Panc1 (cell line): Measurements from ENCODE around the gene MRFAP1L1. TPM values are rescaled to one million over a fixed set of nuclear protein-coding genes. Genes with fewer than 3 reads are reported as not detected.

Experiments
- ATAC-seq: fragments of 200-7000 bp; cut with Tn5 transposase; 2 replicates; pipeline ENCODE4 v1.9.1; 2020; ENCODE audit warnings: mild to moderate bottlenecking, moderate library complexity
- BruUV-seq: library from RNA; stranded (reverse); fragments of 400-500 nt; replicated peaks from 2 replicates; lab custom pipeline; 2021; lab: Mats Ljungman, UMichigan
- CTCF ChIA-PET: fragments of 300-600 bp; sonication (Branson Sonifier 250); formaldehyde crosslinking; loops from one replicate; lab custom pipeline; 2022; ENCODE audit warnings: antibody characterized with exemption; lab: Charles Lee
- POLR2A ChIA-PET: fragments of 300-600 bp; sonication (Branson Sonifier 250); formaldehyde crosslinking; loops from one replicate; lab custom pipeline; 2022; ENCODE audit warnings: antibody characterized with exemption; lab: Charles Lee
- DNase-seq: peaks from one replicate; pipeline ENCODE4 v3.0.0-alpha.2; 2010; ENCODE audit warnings: low read depth, low spot score
- H3K27ac ChIP-seq: 2 replicates; pipeline ENCODE4 v1.5.1; 2011; ENCODE audit warnings: mild to moderate bottlenecking, low read length, inconsistent platforms
- H3K27me3 ChIP-seq: fragments of 200-500 bp; sonication (Bioruptor generic); 2 replicates; pipeline ENCODE4 v1.6.0; 2014; ENCODE audit warnings: low read length, inconsistent platforms; ENCODE audit not compliant: control insufficient read depth, insufficient read depth
- H3K36me3 ChIP-seq: fragments of 200-500 bp; sonication (Bioruptor generic); 2 replicates; pipeline ENCODE4 v1.5.1; 2014; ENCODE audit warnings: inconsistent platforms, mild to moderate bottlenecking, low read length, moderate library complexity; ENCODE audit not compliant: control insufficient read depth, insufficient read depth
- H3K4me1 ChIP-seq: 2 replicates; pipeline ENCODE4 v1.5.1; 2011; ENCODE audit warnings: inconsistent platforms, mild to moderate bottlenecking, low read length, moderate library complexity; ENCODE audit not compliant: control insufficient read depth, insufficient read depth
- H3K4me3 ChIP-seq, 2 experiments: 2 replicates each; pipeline ENCODE4 v1.5.1; 2011 to 2012; ENCODE audit warnings: low read depth in 2 of 2, low read length in 2 of 2, mild to moderate bottlenecking in 2 of 2, inconsistent platforms in 1 of 2, moderate library complexity in 1 of 2
- H3K9me3 ChIP-seq: fragments of 200-500 bp; sonication (Bioruptor generic); 2 replicates; pipeline ENCODE4 v1.5.1; 2014; ENCODE audit warnings: low read depth, mild to moderate bottlenecking, inconsistent platforms, low read length, moderate library complexity; ENCODE audit not compliant: control insufficient read depth, insufficient read depth
- POLR2AphosphoS5 ChIP-seq: IDR thresholded peaks from 2 replicates; pipeline ENCODE4 v1.6.1; 2012; ENCODE audit warnings: mild to moderate bottlenecking, low read depth, low read length, moderate library complexity
- REST ChIP-seq, 2 experiments: IDR thresholded peaks; 2 replicates each; pipeline ENCODE4 v1.6.1; 2011 to 2012; ENCODE audit warnings: low read depth in 2 of 2, control low read depth in 1 of 2, low read length in 1 of 2, mild to moderate bottlenecking in 1 of 2, moderate library complexity in 1 of 2; ENCODE audit not compliant: insufficient read depth in 1 of 2
- SIN3A ChIP-seq: IDR thresholded peaks from 2 replicates; pipeline ENCODE4 v1.6.1; 2012; ENCODE audit warnings: low read depth, mild to moderate bottlenecking, low read length, moderate library complexity, borderline replicate concordance; ENCODE audit not compliant: insufficient read depth
- TCF7L2 ChIP-seq: IDR thresholded peaks from 2 replicates; pipeline ENCODE4 v1.6.1; 2011; ENCODE audit warnings: mild to moderate bottlenecking, low read depth, low read length, inconsistent platforms
- in situ Hi-C: cut with HindIII; loops from 2 replicates; pipeline ENCODE4 v1.10.0; 2016; ENCODE audit warnings: low sequenced_read_pairs, low pct_unique_long_range_greater_than_20kb
- intact Hi-C: fragments of 100-400 bp; cut with micrococcal nuclease; formaldehyde crosslinking; loops from one replicate; pipeline ENCODE4 v1.10.0; 2022; ENCODE audit not compliant: unreplicated experiment
- total RNA-seq: library from RNA; stranded (reverse); gene quantifications from one replicate; pipeline ENCODE4 v1.2.1, GENCODE V29; 2021; ENCODE audit not compliant: unreplicated experiment
- TF ChIP-seq, protein P1 (sequence below): fragments of 450-650 bp; IDR thresholded peaks from 2 replicates; pipeline ENCODE4 v1.5.1; 2017; ENCODE audit warnings: mild to moderate bottlenecking

MRFAP1L1 gene
- total RNA-seq, 1 experiment from 2014 or later = 29.5 TPM

DNA sequence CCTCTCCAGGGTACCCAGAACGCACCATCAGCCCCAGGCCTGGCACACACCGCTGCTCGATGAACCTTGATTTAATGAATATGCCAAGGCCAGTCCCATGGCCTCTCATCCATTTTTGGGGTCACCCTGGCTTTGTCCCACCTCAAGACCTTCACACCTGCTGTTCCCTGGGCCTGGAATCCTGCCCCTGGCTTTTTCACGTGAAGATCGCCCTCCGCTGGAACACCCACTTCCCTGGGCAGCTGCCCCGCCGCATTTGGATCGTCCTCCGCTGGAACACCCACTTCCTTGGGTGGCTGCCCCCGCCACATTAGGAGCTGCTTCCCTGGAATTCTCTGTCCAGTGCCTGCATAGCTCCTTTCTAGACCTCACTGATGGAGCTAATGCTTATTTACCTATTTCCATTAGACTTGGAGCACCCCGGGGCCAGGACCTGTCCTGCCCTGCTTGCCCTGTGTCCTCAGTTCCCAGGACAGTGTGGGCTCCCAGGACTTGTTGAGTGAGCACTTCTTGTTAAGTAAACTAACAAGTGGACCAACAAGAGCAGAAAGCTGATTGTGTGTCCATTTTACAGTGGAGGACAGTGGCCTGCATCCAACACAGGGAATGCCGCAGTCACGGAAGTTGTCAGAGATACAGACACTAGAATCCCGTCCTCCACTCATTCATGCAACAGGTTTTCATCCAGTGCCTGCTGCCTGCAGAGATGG, 18.8 kb upstream of the MRFAP1L1 start:
- intact Hi-C loops = no loop called here
- no peaks in the 10 kb centered on the region for H3K36me3 ChIP-seq
- no peaks in the 10 kb centered on the region; the same call in 1 of the 2 replicates for H3K4me1 ChIP-seq
- no peaks in the 10 kb centered on the region for H3K9me3 ChIP-seq
- CTCF ChIA-PET = interaction anchor here (0.5 kb wide), 1 partner anchor 8 kb away, joined by 3 read pairs; no protein-coding TSS in a partner anchor
- H3K27me3 ChIP-seq = no peaks in the 10 kb centered on the region
- no peak overlapping the region for H3K4me3 ChIP-seq
- DNase-seq = no peak
- BruUV-seq = no TSS peak
- TF ChIP-seq, protein P1, sequence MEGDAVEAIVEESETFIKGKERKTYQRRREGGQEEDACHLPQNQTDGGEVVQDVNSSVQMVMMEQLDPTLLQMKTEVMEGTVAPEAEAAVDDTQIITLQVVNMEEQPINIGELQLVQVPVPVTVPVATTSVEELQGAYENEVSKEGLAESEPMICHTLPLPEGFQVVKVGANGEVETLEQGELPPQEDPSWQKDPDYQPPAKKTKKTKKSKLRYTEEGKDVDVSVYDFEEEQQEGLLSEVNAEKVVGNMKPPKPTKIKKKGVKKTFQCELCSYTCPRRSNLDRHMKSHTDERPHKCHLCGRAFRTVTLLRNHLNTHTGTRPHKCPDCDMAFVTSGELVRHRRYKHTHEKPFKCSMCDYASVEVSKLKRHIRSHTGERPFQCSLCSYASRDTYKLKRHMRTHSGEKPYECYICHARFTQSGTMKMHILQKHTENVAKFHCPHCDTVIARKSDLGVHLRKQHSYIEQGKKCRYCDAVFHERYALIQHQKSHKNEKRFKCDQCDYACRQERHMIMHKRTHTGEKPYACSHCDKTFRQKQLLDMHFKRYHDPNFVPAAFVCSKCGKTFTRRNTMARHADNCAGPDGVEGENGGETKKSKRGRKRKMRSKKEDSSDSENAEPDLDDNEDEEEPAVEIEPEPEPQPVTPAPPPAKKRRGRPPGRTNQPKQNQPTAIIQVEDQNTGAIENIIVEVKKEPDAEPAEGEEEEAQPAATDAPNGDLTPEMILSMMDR = no peak
- TF ChIP-seq TCF7L2 (no peak), SIN3A (no peak)
- no peak for ATAC-seq
- no peak overlapping the region for H3K27ac ChIP-seq
- in situ Hi-C loops = no loop called here
- POLR2A ChIA-PET = interaction anchor here (0.6 kb wide), 1 partner anchor 11 kb away, joined by 4 read pairs; no protein-coding TSS in a partner anchor

- Histone ChIP-seq H3K27me3 (no peaks in the 10 kb centered on the region), H3K36me3 (no peaks in the 10 kb centered on the region), H3K4me3 (no peak overlapping the region), H3K4me1 (no peaks in the 10 kb centered on the region), H3K9me3 (no peaks in the 10 kb centered on the region), H3K27ac (no peak overlapping the region)
- ATAC-seq = no peak
- POLR2A ChIA-PET = interaction anchor here (0.6 kb wide), 1 partner anchor 11 kb away, joined by 4 read pairs; no protein-coding TSS in a partner anchor
- intact Hi-C loops (no loop called here), in situ Hi-C loops (no loop called here)
- CTCF ChIA-PET = interaction anchor here (0.5 kb wide), 1 partner anchor 8 kb away, joined by 3 read pairs; no protein-coding TSS in a partner anchor
- TF ChIP-seq SIN3A (no peak), POLR2AphosphoS5 (no peak), REST (IDR thresholded peaks at IDR 0.05; ENCODE audit: insufficient read depth in 1 of 2, low read depth in 2 of 2, low read length in 1 of 2) (no peak)
- no TSS peak for BruUV-seq
- DNase-seq = no peak
Measured at GRCh38 chr4:6727943-6728250, 18.2 kb upstream of the MRFAP1L1 start.
